Measurements from ENCODE around the gene TGOLN2.
A peak's percentile ranks its signal among the peaks of the same experiment; 100 is the strongest.

DNA sequence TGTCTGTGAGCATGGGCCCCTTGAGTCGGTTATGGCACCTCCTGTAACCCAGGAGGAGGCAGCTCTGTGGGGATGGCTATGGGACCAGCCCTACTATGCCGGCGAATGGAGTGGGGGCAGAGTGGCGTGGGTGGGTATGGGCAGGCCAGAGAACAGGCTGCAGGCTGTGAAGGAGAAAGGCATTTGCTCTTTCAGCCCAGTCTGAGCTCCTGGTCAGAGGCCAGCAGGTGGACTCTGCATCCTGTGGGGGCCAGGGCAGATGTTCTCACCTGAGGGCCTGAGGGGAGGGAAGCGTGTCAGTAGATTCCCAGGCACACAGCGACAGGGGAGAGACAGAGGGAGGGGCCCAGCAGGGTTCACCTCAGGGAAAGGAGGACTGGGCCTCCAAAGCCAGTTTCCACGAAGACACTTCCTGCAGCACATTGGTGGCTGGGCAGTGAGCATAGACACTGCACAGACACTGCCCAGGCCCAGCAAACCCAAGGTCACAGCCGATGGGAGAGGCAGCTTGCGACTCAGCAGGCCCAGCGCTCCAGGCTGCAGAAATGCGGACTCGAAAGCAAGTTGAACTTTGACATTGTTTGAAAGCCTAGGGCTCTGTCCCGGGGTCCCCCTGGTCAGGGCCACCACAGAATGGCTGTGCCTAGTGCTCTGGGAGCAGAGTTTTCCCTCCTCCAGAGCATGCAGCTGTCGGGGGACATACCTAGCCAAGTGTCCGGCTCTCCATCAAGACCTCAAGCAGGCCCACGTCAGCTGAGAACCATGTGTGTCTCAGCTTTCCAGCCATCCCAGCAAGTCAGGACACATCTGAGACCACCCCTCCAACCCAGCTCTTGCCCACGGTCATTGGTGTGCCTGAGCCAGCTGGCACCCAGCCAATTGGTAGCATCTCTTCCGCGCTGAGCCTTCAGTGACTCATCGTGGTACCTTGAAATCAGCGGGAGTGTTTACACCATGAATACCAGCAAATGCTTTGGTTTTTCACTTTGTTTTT is 53.8 kb downstream of the TGOLN2 start:
- TF ChIP-seq RXRA (IDR thresholded peaks at IDR 0.05), result no peak
- no peak for TF ChIP-seq EGR1 (IDR thresholded peaks at IDR 0.05; ENCODE audit: low read depth in 2 of 2)
- TF ChIP-seq, protein P1, sequence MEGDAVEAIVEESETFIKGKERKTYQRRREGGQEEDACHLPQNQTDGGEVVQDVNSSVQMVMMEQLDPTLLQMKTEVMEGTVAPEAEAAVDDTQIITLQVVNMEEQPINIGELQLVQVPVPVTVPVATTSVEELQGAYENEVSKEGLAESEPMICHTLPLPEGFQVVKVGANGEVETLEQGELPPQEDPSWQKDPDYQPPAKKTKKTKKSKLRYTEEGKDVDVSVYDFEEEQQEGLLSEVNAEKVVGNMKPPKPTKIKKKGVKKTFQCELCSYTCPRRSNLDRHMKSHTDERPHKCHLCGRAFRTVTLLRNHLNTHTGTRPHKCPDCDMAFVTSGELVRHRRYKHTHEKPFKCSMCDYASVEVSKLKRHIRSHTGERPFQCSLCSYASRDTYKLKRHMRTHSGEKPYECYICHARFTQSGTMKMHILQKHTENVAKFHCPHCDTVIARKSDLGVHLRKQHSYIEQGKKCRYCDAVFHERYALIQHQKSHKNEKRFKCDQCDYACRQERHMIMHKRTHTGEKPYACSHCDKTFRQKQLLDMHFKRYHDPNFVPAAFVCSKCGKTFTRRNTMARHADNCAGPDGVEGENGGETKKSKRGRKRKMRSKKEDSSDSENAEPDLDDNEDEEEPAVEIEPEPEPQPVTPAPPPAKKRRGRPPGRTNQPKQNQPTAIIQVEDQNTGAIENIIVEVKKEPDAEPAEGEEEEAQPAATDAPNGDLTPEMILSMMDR (IDR thresholded peaks at IDR 0.05; ENCODE audit: low read depth, low read length, missing input control), result no peak
- TF ChIP-seq, protein P2, sequence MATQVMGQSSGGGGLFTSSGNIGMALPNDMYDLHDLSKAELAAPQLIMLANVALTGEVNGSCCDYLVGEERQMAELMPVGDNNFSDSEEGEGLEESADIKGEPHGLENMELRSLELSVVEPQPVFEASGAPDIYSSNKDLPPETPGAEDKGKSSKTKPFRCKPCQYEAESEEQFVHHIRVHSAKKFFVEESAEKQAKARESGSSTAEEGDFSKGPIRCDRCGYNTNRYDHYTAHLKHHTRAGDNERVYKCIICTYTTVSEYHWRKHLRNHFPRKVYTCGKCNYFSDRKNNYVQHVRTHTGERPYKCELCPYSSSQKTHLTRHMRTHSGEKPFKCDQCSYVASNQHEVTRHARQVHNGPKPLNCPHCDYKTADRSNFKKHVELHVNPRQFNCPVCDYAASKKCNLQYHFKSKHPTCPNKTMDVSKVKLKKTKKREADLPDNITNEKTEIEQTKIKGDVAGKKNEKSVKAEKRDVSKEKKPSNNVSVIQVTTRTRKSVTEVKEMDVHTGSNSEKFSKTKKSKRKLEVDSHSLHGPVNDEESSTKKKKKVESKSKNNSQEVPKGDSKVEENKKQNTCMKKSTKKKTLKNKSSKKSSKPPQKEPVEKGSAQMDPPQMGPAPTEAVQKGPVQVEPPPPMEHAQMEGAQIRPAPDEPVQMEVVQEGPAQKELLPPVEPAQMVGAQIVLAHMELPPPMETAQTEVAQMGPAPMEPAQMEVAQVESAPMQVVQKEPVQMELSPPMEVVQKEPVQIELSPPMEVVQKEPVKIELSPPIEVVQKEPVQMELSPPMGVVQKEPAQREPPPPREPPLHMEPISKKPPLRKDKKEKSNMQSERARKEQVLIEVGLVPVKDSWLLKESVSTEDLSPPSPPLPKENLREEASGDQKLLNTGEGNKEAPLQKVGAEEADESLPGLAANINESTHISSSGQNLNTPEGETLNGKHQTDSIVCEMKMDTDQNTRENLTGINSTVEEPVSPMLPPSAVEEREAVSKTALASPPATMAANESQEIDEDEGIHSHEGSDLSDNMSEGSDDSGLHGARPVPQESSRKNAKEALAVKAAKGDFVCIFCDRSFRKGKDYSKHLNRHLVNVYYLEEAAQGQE (IDR thresholded peaks at IDR 0.05), result no peak
- no peak for TF ChIP-seq HNF4G (IDR thresholded peaks at IDR 0.05)
- TF ChIP-seq JUND (IDR thresholded peaks at IDR 0.05), result peak in 1 of 2 donors; percentile 20
- no peak for TF ChIP-seq RAD21 (IDR thresholded peaks at IDR 0.05)
